Skeletal muscle satellite cell (primary cell): ENCODE measurements around the gene CLTA.

Experiments used
- H3K27me3 ChIP-seq: 2 replicates; pipeline ENCODE4 v1.7.0; 2013; ENCODE audit warnings: low read length; ENCODE audit not compliant: control insufficient read depth, insufficient read depth
- H3K36me3 ChIP-seq: 2 replicates; pipeline ENCODE4 v1.7.0; 2013; ENCODE audit warnings: mild to moderate bottlenecking, control low read depth, low read length; ENCODE audit not compliant: insufficient read depth
- H3K4me1 ChIP-seq: 2 replicates; pipeline ENCODE4 v1.7.0; 2013; ENCODE audit warnings: low read length; ENCODE audit not compliant: control insufficient read depth, insufficient read depth
- H3K4me2 ChIP-seq: 2 replicates; pipeline ENCODE4 v1.7.0; 2013; ENCODE audit warnings: mild to moderate bottlenecking, low read length
- H3K4me3 ChIP-seq: 2 replicates; pipeline ENCODE4 v1.7.0; 2013; ENCODE audit warnings: low read length
- H3K9ac ChIP-seq: 2 replicates; pipeline ENCODE4 v1.7.0; 2013; ENCODE audit warnings: mild to moderate bottlenecking, low read depth, low read length, moderate library complexity
- H3K9me3 ChIP-seq: replicated peaks from 2 replicates; pipeline ENCODE4 v1.7.0; 2013; ENCODE audit warnings: mild to moderate bottlenecking, control low read depth, low read length

Gene CLTA

DNA sequence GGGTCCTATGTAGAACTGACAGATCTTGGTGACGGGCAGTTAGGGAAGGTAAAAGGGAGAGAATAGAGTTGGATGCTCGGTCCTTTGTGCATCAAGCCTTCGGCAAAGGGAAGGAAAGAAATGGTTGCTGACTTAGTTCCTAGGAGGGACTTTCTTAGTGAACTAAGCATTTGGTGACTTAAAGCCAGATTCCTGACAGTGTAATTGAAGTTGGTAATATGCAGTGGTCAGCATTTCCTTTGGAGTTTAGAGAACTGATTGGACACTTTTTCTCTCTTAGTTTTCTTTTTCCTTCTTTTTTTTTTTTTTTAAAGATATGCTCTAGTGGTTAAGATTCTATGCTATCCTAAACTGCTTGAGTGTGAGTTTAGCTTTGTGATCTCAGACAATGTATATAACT, 2.3 kb downstream of the CLTA start:
- Histone ChIP-seq H3K4me1 (peaks cover 32% of the 10 kb centered on the region), H3K27me3 (no peaks in the 10 kb centered on the region), H3K4me2 (peak overlapping the region; percentile 92), H3K9me3 (no peaks in the 10 kb centered on the region), H3K9ac (peak overlapping the region; percentile 97), H3K4me3 (peak overlapping the region; percentile 95), H3K36me3 (peaks cover 19% of the 10 kb centered on the region)

DNA sequence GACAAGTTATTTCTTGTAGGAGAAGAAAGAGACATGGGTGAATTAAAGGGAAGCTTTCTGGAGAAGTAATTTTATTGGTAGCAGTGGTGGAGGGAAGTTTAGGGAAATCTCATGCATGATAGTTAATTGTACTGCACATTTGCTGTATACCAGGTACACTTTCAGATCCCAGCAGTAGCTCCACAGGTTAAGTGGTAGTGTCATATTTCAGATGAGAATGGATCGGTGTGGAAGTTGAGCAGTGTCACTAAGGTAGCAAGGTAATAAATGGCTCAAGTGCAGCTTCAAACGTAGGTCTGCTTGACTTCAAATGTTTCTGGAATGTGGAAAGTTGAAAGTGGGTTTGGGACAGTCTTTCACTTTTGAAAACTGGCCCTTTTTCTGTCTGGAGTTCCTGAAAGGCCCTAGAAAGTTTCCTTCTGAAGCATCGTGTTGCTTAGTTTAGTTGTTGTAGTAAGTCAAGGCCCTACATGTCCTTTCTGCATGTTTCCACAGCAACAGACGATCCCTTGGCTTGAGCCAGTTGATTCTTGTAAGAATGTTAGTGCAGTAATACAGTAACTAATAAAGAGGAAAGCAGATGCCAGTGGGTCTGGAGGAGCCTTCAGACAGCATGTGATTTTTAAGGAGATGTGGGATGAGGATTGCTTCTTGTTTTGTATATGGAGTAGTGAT, 3.7 kb downstream of the CLTA start:
- H3K9ac ChIP-seq: peak overlapping the region; percentile 7
- H3K4me2 ChIP-seq: peak overlapping the region; percentile 92
- no peaks in the 10 kb centered on the region for H3K9me3 ChIP-seq
- H3K27me3 ChIP-seq: no peaks in the 10 kb centered on the region
- H3K4me1 ChIP-seq: peaks cover 32% of the 10 kb centered on the region
- peak overlapping the region; percentile 47 for H3K4me3 ChIP-seq
- H3K36me3 ChIP-seq: peaks cover 31% of the 10 kb centered on the region

DNA sequence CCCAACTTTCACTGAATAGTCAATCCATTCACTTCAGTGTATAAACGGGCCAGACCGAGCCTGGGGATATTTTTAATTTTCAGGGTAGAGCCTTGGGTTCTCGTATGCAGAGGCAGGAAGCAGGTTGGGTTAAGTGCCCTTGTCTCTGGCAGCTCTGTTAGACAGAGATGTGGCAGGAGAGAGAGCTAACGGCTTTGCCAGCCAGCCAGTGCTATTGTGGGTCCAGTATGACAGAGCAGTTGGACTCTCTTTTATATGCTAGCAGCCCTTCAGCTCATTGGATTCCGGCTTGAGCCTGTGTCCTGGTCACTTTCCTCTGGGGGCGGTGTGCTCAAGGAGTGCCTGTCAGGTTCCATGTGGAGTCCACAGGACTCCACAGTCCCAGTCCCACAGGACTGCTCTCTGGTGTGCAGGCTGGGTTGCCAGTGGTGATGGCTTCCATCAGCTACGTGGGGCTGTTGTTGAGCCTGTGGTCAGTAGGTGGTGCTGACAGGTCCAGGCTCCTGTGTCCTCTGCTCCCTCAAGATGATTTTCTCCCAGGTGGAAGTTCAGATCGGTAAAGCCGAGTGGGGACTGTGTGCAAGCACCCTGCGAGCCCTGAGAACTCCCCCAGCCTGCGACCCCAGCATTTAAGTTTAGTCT, 14.3 kb downstream of the CLTA start:
- H3K4me1 ChIP-seq: peaks cover 33% of the 10 kb centered on the region
- H3K9ac ChIP-seq: no peak overlapping the region
- H3K27me3 ChIP-seq: no peaks in the 10 kb centered on the region
- H3K4me2 ChIP-seq: no peak overlapping the region
- H3K9me3 ChIP-seq: no peaks in the 10 kb centered on the region
- no peak overlapping the region for H3K4me3 ChIP-seq
- peaks cover 90% of the 10 kb centered on the region for H3K36me3 ChIP-seq

DNA sequence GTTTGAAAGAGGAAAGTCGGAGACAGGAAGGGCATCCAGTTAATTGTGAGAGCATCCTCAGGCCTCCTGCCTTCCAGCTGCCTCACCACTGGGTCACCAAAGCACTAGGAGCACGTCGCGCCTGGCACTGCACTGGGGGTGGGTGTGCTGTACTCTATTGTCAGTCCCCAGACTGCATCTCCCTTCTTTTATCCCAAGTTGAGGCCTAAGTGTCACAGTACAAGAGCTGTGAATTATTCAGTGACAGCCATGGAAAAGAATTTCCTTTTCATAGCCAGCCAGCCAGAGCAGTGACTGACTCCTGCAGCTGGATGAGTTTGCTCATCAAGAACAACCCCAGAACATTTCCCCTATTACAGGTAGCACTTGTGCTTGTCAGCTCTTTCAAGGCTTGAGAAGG, 16.3 kb downstream of the CLTA start:
- Histone ChIP-seq H3K4me1 (peaks cover 42% of the 10 kb centered on the region), H3K36me3 (peaks cover 90% of the 10 kb centered on the region)

DNA sequence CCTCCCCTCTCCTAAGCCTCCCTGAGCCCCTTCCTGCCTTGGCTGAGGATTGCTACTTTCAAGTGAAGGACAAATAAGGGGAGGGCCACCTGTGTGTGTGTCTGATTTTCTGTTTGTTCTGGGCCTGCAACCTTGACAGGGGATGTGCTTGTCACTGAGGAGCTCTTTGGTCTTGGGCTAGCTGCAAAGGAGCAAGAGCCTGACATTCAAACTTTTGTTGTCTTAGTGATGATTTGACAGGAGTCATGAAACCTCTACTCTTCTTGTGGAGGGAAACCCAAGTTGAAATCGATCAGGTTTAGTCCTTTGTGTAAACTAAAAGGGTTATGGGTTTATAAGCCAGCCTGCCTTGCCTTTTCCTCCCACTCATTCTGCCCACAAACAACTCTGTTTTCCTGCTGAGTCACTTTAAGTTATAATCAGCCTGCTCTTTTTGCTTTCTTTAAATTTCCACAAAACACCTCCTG, 16.9 kb downstream of the CLTA start:
- Histone ChIP-seq H3K9ac (peak overlapping the region; percentile 60), H3K4me1 (peaks cover 42% of the 10 kb centered on the region), H3K27me3 (no peaks in the 10 kb centered on the region), H3K4me3 (peak overlapping the region; percentile 43), H3K4me2 (peak overlapping the region; percentile 57), H3K36me3 (peaks cover 90% of the 10 kb centered on the region), H3K9me3 (no peaks in the 10 kb centered on the region)

More for the DNA sequence above, 16.3 kb downstream of the CLTA start:
- Histone ChIP-seq H3K9ac (peak overlapping the region; percentile 60), H3K4me3 (peak overlapping the region; percentile 43), H3K27me3 (no peaks in the 10 kb centered on the region), H3K9me3 (no peaks in the 10 kb centered on the region), H3K4me2 (peak overlapping the region; percentile 57)

DNA sequence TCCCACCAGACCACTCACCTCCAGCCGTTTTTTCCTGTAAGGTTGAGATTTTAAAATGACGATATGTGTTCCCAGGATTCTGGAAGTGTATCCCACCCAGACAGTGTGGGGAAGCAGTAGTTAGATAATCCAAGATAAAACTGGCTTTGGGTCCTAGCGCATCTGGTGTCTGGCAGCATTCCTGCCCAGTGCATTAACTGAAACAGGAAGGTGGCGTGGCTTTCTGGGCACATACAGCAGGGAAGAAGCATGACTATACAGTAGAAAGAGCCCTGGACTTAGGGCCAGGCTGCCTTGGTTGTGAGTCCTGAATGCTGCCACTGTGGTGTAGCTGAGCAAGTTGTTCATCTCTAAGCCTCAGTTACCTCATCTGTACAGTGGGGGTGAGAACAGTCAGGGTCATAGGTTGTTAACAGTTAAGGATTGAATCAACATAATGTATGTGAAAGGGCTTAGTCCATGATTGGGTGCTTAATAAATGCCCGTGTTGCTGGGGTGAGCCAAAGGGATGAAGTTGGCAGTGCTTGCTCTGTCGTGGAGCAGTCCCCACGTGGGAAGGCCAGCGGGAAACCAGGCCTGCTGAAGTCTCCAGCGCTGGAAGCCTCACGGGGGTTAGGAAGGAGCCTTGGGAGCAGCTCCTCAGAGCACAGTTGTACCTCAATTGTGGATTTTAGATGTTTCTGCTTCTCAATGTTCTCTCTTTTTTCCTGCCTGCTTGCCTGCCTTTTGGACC, 18.0 kb downstream of the CLTA start:
- peaks cover 42% of the 10 kb centered on the region for H3K4me1 ChIP-seq
- H3K27me3 ChIP-seq: no peaks in the 10 kb centered on the region
- no peaks in the 10 kb centered on the region for H3K9me3 ChIP-seq
- peak overlapping the region; percentile 57 for H3K4me2 ChIP-seq
- H3K36me3 ChIP-seq: peaks cover 91% of the 10 kb centered on the region
- H3K9ac ChIP-seq: peak overlapping the region; percentile 60
- H3K4me3 ChIP-seq: no peak overlapping the region

DNA sequence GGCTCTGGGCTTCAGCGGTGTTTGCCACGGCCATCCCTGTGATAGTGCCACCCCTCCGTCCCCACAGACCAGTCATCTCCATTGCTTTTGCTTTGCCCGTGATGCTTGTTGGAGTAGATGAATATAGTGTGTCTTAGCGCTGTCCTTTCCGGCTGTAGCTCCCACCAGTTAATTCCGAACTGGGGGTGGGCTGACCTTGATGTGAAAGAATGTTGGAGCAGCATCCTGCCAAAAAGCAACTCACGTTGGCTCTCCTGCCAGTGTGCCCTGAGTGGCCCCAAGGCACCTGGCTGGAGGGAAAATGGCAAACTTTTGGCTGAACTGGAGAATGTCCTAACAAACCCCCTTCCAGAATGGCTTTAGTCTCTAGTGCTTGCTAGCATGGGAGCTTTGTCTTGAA, 20.0 kb downstream of the CLTA start:
- Histone ChIP-seq H3K9ac (no peak overlapping the region), H3K4me1 (peaks cover 43% of the 10 kb centered on the region), H3K9me3 (no peaks in the 10 kb centered on the region), H3K36me3 (peaks cover 91% of the 10 kb centered on the region), H3K27me3 (no peaks in the 10 kb centered on the region), H3K4me2 (no peak overlapping the region), H3K4me3 (no peak overlapping the region)

DNA sequence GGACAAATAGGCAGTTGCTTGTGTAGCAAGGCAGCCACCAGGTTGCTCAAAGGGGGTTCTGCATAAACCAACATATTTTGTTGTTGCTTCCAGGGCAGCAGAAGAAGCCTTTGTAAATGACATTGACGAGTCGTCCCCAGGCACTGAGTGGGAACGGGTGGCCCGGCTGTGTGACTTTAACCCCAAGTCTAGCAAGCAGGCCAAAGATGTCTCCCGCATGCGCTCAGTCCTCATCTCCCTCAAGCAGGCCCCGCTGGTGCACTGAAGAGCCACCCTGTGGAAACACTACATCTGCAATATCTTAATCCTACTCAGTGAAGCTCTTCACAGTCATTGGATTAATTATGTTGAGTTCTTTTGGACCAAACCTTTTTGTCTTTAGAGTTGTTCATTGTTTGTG, 20.8 kb downstream of the CLTA start:
- H3K9ac ChIP-seq: no peak overlapping the region
- H3K4me1 ChIP-seq: peaks cover 39% of the 10 kb centered on the region
- H3K4me2 ChIP-seq: no peak overlapping the region
- H3K36me3 ChIP-seq: peaks cover 89% of the 10 kb centered on the region
- no peak overlapping the region for H3K4me3 ChIP-seq
- no peaks in the 10 kb centered on the region for H3K9me3 ChIP-seq
- H3K27me3 ChIP-seq: no peaks in the 10 kb centered on the region

DNA sequence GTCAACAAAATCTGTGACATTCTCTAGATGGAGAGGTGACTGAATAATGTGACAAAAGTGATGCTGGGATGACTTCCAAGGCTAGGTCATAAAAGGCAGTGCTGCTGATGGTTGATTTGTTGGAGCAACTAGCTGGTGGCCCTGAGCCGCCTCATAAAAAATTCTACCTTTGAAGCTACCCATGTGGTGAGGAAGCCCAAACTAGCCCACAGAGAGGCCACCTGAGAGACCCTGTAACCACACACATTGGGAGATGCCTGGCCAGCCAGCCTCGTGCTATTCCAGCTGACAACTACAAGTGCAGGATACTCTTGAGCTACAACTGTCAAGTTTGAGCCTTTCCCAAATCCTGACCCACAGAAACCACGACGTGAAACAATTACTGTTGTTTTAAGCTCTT, 22.7 kb downstream of the CLTA start:
- Histone ChIP-seq H3K9ac (no peak overlapping the region), H3K36me3 (peaks cover 90% of the 10 kb centered on the region), H3K9me3 (no peaks in the 10 kb centered on the region), H3K4me1 (peaks cover 20% of the 10 kb centered on the region), H3K4me3 (no peak overlapping the region), H3K4me2 (no peak overlapping the region), H3K27me3 (no peaks in the 10 kb centered on the region)

DNA sequence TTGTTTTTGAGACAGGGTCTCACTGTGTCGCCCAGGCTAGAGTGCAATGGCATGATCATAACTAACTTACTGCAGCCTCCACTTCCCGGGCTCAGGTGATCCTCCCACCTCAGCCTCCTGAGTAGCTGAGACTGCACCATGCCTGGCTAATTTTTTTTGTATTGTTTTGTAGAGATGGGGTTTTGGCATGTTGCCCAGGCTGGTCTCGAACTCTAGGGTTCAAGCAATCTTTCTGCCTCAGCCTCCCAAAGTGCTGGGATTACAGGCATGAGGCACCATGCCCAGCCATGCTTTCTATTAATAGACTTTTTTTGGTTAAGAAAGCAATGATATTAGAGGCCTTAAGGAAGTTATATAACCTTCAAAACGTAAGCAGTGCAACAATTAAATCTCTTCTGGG, 23.3 kb downstream of the CLTA start:
- Histone ChIP-seq H3K27me3 (no peaks in the 10 kb centered on the region), H3K9ac (no peak overlapping the region), H3K4me2 (no peak overlapping the region), H3K4me1 (peaks cover 14% of the 10 kb centered on the region), H3K9me3 (no peaks in the 10 kb centered on the region), H3K36me3 (peaks cover 90% of the 10 kb centered on the region), H3K4me3 (no peak overlapping the region)

DNA sequence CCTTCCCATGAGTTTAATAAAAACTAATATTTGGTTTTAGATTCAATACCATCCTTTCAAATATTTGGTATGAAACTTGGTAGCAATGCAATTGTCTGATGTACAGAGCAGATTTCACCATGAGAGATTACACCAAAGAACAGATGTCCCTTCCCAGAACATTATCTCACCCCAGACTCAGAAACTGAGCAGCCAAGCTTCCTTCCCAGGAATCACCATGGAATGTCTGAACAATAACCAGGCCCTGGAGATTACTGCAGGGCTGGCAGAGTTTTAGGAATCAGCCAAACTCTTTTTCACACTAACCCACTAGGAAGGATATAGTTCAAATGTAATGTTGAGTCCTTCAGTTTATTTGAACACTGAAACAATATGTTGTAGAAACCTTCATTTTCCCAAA, 23.9 kb downstream of the CLTA start:
- Histone ChIP-seq H3K27me3 (no peaks in the 10 kb centered on the region), H3K36me3 (peaks cover 90% of the 10 kb centered on the region), H3K4me3 (no peak overlapping the region)

More for the DNA sequence above, 23.9 kb downstream of the CLTA start:
- no peak overlapping the region for H3K9ac ChIP-seq
- H3K9me3 ChIP-seq: no peaks in the 10 kb centered on the region
- peaks cover 13% of the 10 kb centered on the region for H3K4me1 ChIP-seq
- H3K4me2 ChIP-seq: no peak overlapping the region
